Liver (tissue), 3 donors: ENCODE data around the gene PKP1.

Experiments
- ATF3 ChIP-seq: IDR thresholded peaks from 2 replicates; pipeline ENCODE4 v1.6.1; 2016; ENCODE audit warnings: antibody characterized with exemption
- CTCF ChIP-seq: fragments of 150-350 bp; IDR thresholded peaks from 2 replicates; pipeline ENCODE4 v1.5.1; 2017; ENCODE audit warnings: improper control_type of control experiment, low read depth, low read length; ENCODE audit not compliant: missing input control
- EGR1 ChIP-seq, 2 donors: IDR thresholded peaks; 2 replicates each; pipeline ENCODE4 v1.6.1; 2016 to 2018; ENCODE audit warnings: antibody characterized with exemption in 2 of 2, low read depth in 2 of 2
- FOXA1 ChIP-seq: IDR thresholded peaks from 2 replicates; pipeline ENCODE4 v1.6.1; 2016; ENCODE audit warnings: antibody characterized with exemption
- HNF4A ChIP-seq, 2 donors: conservative IDR thresholded peaks; 2 replicates each; pipeline ENCODE4 v1.6.1; 2016; ENCODE audit warnings: antibody characterized with exemption in 2 of 2, mild to moderate bottlenecking in 2 of 2
- HNF4G ChIP-seq: IDR thresholded peaks from 2 replicates; pipeline ENCODE4 v1.6.1; 2016; ENCODE audit warnings: antibody characterized with exemption
- JUND ChIP-seq, 2 donors: IDR thresholded peaks; 2 replicates each; pipeline ENCODE4 v1.6.1; 2016; ENCODE audit warnings: antibody characterized with exemption in 2 of 2
- MAX ChIP-seq: IDR thresholded peaks from 2 replicates; pipeline ENCODE4 v1.6.1; 2016; ENCODE audit warnings: antibody characterized with exemption
- RAD21 ChIP-seq, 2 donors: IDR thresholded peaks; 2 replicates each; pipeline ENCODE4 v1.6.1; 2016; ENCODE audit warnings: antibody characterized with exemption in 2 of 2, mild to moderate bottlenecking in 2 of 2
- REST ChIP-seq: IDR thresholded peaks from 2 replicates; pipeline ENCODE4 v1.6.1; 2016; ENCODE audit warnings: antibody characterized with exemption, mild to moderate bottlenecking
- SP1 ChIP-seq: IDR thresholded peaks from 2 replicates; pipeline ENCODE4 v1.6.1; 2018; ENCODE audit warnings: antibody characterized with exemption, mild to moderate bottlenecking
- TAF1 ChIP-seq: conservative IDR thresholded peaks from 2 replicates; pipeline ENCODE4 v1.6.1; 2016; ENCODE audit warnings: antibody characterized with exemption, mild to moderate bottlenecking
- YY1 ChIP-seq: IDR thresholded peaks from 2 replicates; pipeline ENCODE4 v1.6.1; 2016; ENCODE audit warnings: antibody characterized with exemption, mild to moderate bottlenecking
- ZBTB33 ChIP-seq: IDR thresholded peaks from 2 replicates; pipeline ENCODE4 v1.6.1; 2016; ENCODE audit warnings: antibody characterized with exemption
- donor health status: healthy.
- donor health status: healthy.

- TF ChIP-seq CTCF = no peak
- TF ChIP-seq HNF4G = no peak
- no peak for TF ChIP-seq REST
- TF ChIP-seq TAF1 = no peak
- TF ChIP-seq FOXA1 = no peak
- no peak for TF ChIP-seq YY1
- TF ChIP-seq RAD21 (IDR thresholded peaks at IDR 0.05) = no peak
- TF ChIP-seq ZBTB33 = no peak
- TF ChIP-seq JUND (IDR thresholded peaks at IDR 0.05) = no peak
- no peak for TF ChIP-seq MAX
- TF ChIP-seq SP1 = no peak
- TF ChIP-seq ATF3 = no peak
- no peak for TF ChIP-seq HNF4A (conservative IDR thresholded peaks at IDR 0.05)
- no peak for TF ChIP-seq EGR1 (IDR thresholded peaks at IDR 0.05; ENCODE audit: low read depth in 2 of 2)
Observed at GRCh38 chr1:201261771-201262547, 21.3 kb upstream of the PKP1 start.
